Measurements from ENCODE around the gene MLLT10. TPM values are rescaled to one million over a fixed set of nuclear protein-coding genes. Genes with fewer than 3 reads are reported as not detected.

The MLLT10 gene
- total RNA-seq, 1 donor from 2014 or later: 30.6 TPM

DNA sequence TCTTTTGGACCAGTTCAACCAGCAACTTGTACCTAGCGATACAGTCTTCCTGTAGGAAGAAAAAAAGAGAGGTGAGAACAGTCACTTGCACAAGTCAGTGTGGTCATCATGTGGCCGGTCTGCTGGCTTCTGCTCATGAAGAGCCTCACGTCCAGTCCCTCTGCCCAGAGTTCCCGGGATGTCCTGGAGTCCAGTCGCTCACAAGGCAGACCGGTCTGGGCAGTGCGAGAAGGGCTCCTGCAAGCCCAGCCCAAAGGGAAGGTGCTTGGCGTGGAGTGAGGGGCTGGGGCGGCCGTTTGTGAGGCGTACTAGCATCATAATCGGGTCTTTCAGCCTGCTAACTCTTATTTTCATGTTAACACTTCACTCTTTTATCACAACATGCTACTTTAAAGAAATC is 222.7 kb downstream of the MLLT10 start:
- DNase-seq (ENCODE audit: extremely low read depth, low read depth, low spot score): no peak

- no peak for DNase-seq (ENCODE audit: extremely low read depth, low read depth, low spot score)
These were observed 223.3 kb downstream of the MLLT10 start for GRCh38 chr10:21757185-21757901.

DNA sequence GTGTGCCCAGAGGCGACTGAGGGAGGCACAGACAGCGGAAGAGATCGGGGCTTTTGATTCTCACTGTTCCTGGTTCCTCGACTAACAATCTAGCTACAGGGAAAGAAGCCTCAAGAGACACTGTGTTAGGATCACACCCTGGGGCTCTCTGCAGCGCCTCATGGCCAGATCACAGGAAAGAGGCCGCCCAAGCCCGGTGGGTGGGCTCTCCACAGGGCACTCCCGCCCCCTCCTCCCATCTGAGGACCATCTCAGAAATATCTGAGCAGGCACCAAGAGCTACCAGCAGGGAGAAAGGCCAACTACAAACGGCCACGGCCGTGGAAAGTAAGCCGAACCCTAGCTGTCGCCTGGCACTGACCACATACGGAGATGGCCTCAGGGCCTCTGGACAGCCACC is 224.2 kb downstream of the MLLT10 start:
- no peak for DNase-seq (ENCODE audit: extremely low read depth, low read depth, low spot score)

DNA sequence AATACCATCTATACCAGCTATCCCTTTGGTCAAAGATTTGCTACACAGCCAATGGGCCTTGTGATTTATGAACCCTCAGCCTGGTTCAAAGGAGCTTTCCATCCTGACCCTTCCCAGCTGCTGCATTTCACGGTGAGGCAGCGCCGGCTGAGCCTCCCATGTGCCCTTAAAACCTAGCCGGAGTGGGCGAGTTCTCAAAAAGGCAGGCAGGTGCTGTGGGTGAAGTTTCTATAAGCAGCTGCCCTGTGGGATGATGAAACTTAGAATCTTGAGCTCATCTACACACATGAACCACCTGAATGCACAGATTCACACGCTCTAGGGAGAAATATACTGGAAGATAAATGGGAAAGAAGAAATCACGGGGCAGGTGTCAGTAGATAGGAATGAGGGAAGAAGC is 224.7 kb downstream of the MLLT10 start:
- no peak for DNase-seq (ENCODE audit: extremely low read depth, low read depth, low spot score)

GRCh38 chr10:21759232-21759631 is 225.2 kb downstream of the MLLT10 start:
- DNase-seq (ENCODE audit: extremely low read depth, low read depth, low spot score): no peak

DNA sequence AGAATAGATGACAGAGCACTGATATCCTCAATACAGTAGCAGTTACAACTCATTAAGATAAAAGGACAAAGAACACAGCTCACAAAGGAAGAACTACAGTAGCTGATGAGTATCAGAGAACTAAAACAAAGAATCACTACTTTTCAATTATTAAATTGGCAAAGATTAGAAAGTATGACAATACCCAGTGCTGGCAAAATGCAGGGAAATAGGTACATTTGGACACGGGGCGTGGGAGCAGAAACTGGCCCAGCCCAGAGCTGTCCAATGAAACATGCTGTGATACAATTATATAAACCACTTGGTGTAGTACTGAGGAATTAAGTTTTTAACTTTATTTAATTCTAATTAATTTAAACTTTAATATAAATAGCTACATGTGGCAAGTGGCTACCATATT is 226.3 kb downstream of the MLLT10 start:
- DNase-seq (ENCODE audit: extremely low read depth, low read depth, low spot score): no peak

- DNase-seq (ENCODE audit: extremely low read depth, low read depth, low spot score): no peak
These were observed 230.6 kb downstream of the MLLT10 start for GRCh38 chr10:21764466-21765189.

DNA sequence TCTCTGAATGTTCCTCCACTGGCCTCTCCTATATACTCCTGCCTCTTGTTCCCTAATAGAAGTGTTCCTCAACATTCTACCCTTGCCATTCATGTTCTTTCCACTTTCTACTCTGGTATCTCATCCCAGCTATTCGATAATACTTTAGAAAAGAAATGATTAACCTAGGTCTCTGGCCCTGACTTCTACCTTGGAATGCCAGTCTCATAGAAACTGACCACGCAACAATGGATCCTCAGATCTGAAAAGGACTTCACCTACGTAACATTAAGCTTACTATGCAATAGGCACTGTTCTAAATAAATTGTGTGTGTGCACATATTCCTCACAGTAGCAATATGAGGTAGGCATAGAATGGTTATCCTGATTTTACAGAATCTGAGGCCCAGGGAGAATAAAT is 235.0 kb downstream of the MLLT10 start:
- DNase-seq (ENCODE audit: extremely low read depth, low read depth, low spot score): no peak

DNA sequence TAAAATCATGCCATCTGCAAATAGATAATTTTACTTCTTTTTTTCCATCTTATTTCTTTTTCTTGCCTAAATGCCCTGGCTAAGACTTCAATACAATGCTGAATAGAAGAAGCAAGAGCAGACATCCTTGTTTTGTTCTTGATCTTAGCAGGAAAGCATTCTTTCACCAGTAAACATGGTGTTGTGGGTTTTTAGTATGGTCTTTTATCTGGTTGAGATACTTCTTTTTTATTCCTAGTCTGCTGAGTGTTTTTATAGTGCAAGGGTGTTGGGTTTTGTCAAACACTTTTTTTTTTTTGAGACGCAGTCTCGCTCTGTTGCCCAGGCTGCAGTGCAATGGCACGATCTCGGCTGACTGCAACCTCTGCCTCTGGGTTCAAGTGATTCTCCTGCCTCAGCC is 237.2 kb downstream of the MLLT10 start:
- DNase-seq (ENCODE audit: extremely low read depth, low read depth, low spot score): no peak

GRCh38 chr10:21776883-21777282 is 242.9 kb downstream of the MLLT10 start:
- no peak for DNase-seq (ENCODE audit: extremely low read depth, low read depth, low spot score)

- DNase-seq (ENCODE audit: extremely low read depth, low read depth, low spot score): no peak
These were observed 257.2 kb downstream of the MLLT10 start for GRCh38 chr10:21791276-21791675.

Other genes with a start within 250 kb of the MLLT10 start
- 0.34 and 1.2 TPM in 2 replicates for gene SKIDA1, start 8.6 kb upstream of the MLLT10 start, total RNA-seq